A549 (cell line): ENCODE results near the gene PRR23E. TPM values are rescaled to one million over a fixed set of nuclear protein-coding genes. Genes with fewer than 3 reads are reported as not detected.

Source experiments
- ATAC-seq, 2 experiments: fragments of 200-7000 bp in 1 of 2; fragments of >200 bp in 1 of 2; cut with Nextera tagmentation in 1 of 2; cut with Tn5 transposase in 1 of 2; 3 replicates each; pipeline versions ENCODE4 v1.8.0 to v1.9.1; 2018 to 2020; ENCODE audit warnings: mild to moderate bottlenecking in 1 of 2, moderate library complexity in 1 of 2
- CTCF ChIA-PET: fragments of 300-600 bp; sonication (Branson Sonifier 250); formaldehyde crosslinking; extraction: SDS; loops from one replicate; lab custom pipeline; 2021; ENCODE audit warnings: antibody characterized with exemption, inconsistent platforms; lab: Yijun Ruan, JAX
- POLR2A ChIA-PET: fragments of 350-600 bp; formaldehyde crosslinking; extraction: SDS; loops from one replicate; lab custom pipeline; 2021; ENCODE audit warnings: antibody characterized with exemption, inconsistent platforms; lab: Yijun Ruan, JAX
- DNase-seq, 2 experiments: peaks; one replicate each; pipeline versions ENCODE4 v3.0.0 to v3.0.0-alpha.2; 2011 to 2016; ENCODE audit warnings: low read depth in 1 of 2, low spot score in 1 of 2
- FAIRE-seq: peaks from 2 replicates; lab custom pipeline; 2011; peaks lifted over from hg19 to GRCh38; lab: Jason Lieb, UNC
- H3K27ac ChIP-seq, 2 experiments: fragments of >200 bp; sonication (Bioruptor Twin); formaldehyde crosslinking; 3 replicates each; pipeline ENCODE4 v1.5.1; 2016 to 2017
- H3K4me1 ChIP-seq: fragments of >200 bp; sonication (Bioruptor Twin); formaldehyde crosslinking; 3 replicates; pipeline ENCODE4 v1.6.1; 2016
- H3K4me2 ChIP-seq: fragments of >200 bp; sonication (Bioruptor Twin); formaldehyde crosslinking; 3 replicates; pipeline ENCODE4 v1.6.1; 2016
- H3K4me3 ChIP-seq: fragments of >200 bp; sonication (Bioruptor Twin); formaldehyde crosslinking; 3 replicates; pipeline ENCODE4 v1.5.1; 2016
- H3K9me3 ChIP-seq: fragments of >200 bp; sonication (Bioruptor Twin); formaldehyde crosslinking; 3 replicates; pipeline ENCODE4 v1.6.1; 2016
- ATOH8 ChIP-seq: fragments of 250-450 bp; sonication (Bioruptor Pico); IDR thresholded peaks from 2 replicates; pipeline ENCODE4 v1.5.0; 2020; ENCODE audit warnings: low read depth, mild to moderate bottlenecking, moderate library complexity
- BCL3 ChIP-seq: fragments of >200 bp; sonication (Bioruptor Twin); formaldehyde crosslinking; IDR thresholded peaks from 3 replicates; pipeline ENCODE4 v1.6.1; 2016
- CHD2 ChIP-seq: fragments of 150-350 bp; IDR thresholded peaks from 2 replicates; pipeline ENCODE4 v1.6.1; 2014; ENCODE audit warnings: low read length; ENCODE audit not compliant: partially characterized antibody
- CTCF ChIP-seq: fragments of >200 bp; sonication (Bioruptor Twin); formaldehyde crosslinking; IDR thresholded peaks from 3 replicates; pipeline ENCODE4 v1.5.1; 2016
- EP300 ChIP-seq, 2 experiments: fragments of >200 bp; sonication (Bioruptor Twin); formaldehyde crosslinking; IDR thresholded peaks; 2 replicates in 1 of 2; 3 replicates in 1 of 2; pipeline ENCODE4 v1.6.1; 2016 to 2017
- ESRRA ChIP-seq: fragments of 150-350 bp; IDR thresholded peaks from 2 replicates; pipeline ENCODE4 v1.6.1; 2014; ENCODE audit warnings: mild to moderate bottlenecking, low read length, borderline replicate concordance
- GATA3 ChIP-seq: IDR thresholded peaks from 2 replicates; pipeline ENCODE4 v1.6.1; 2012; ENCODE audit warnings: borderline replicate concordance
- HDAC2 ChIP-seq: fragments of 200-600 bp; sonication (generic); IDR thresholded peaks from 2 replicates; pipeline ENCODE4 v1.6.1; 2016
- HES2 ChIP-seq: fragments of >200 bp; sonication (Bioruptor Twin); formaldehyde crosslinking; IDR thresholded peaks from 2 replicates; pipeline ENCODE4 v1.6.1; 2016
- HEYL ChIP-seq: fragments of 250-450 bp; sonication (Bioruptor Pico); IDR thresholded peaks from 2 replicates; pipeline ENCODE4 v1.8.0; 2021; ENCODE audit warnings: mild to moderate bottlenecking, moderate library complexity
- HOXB13 ChIP-seq: fragments of 250-450 bp; sonication (Bioruptor Pico); IDR thresholded peaks from 2 replicates; pipeline ENCODE4 v1.5.0; 2020; ENCODE audit warnings: low read depth, mild to moderate bottlenecking, moderate library complexity
- JUN ChIP-seq, 2 experiments: fragments of >200 bp; sonication (Bioruptor Twin); formaldehyde crosslinking; IDR thresholded peaks; 2 replicates in 1 of 2; 3 replicates in 1 of 2; pipeline ENCODE4 v1.6.1; 2016 to 2017
- KDM1A ChIP-seq: fragments of 200-600 bp; sonication (generic); IDR thresholded peaks from 2 replicates; pipeline ENCODE4 v1.6.1; 2016; ENCODE audit warnings: low read depth, mild to moderate bottlenecking
- MAZ ChIP-seq: fragments of 150-350 bp; IDR thresholded peaks from 2 replicates; pipeline ENCODE4 v1.6.1; 2014; ENCODE audit warnings: antibody characterized with exemption, low read depth, low read length, borderline replicate concordance
- MYC ChIP-seq: IDR thresholded peaks from 2 replicates; pipeline ENCODE4 v1.6.1; 2012; ENCODE audit warnings: mild to moderate bottlenecking, inconsistent platforms, low read length, improper control_type of control experiment, borderline replicate concordance
- RAD21 ChIP-seq, 2 experiments: fragments of >200 bp in 1 of 2; sonication (Bioruptor Twin) in 1 of 2; formaldehyde crosslinking in 1 of 2; IDR thresholded peaks in 1 of 2; conservative IDR thresholded peaks in 1 of 2; 2 replicates in 1 of 2; 3 replicates in 1 of 2; pipeline ENCODE4 v1.6.1; 2012 to 2018; ENCODE audit warnings: inconsistent platforms in 1 of 2
- RARB ChIP-seq: fragments of 250-450 bp; sonication (Bioruptor Pico); IDR thresholded peaks from 2 replicates; pipeline ENCODE4 v1.8.0; 2021; ENCODE audit warnings: mild to moderate bottlenecking, moderate library complexity
- RCOR1 ChIP-seq: fragments of 150-350 bp; IDR thresholded peaks from 2 replicates; pipeline ENCODE4 v1.6.1; 2014; ENCODE audit warnings: antibody characterized with exemption, low read length, low read depth
- RFX5 ChIP-seq: fragments of 450-650 bp; IDR thresholded peaks from 2 replicates; pipeline ENCODE4 v1.7.1; 2014; ENCODE audit warnings: antibody characterized with exemption, mild to moderate bottlenecking, moderate library complexity
- SMC3 ChIP-seq: fragments of >200 bp; sonication (Bioruptor Twin); formaldehyde crosslinking; IDR thresholded peaks from 3 replicates; pipeline ENCODE4 v1.6.1; 2018; ENCODE audit warnings: inconsistent platforms
- TFCP2L1 ChIP-seq: fragments of 250-450 bp; sonication (Bioruptor Pico); IDR thresholded peaks from 2 replicates; pipeline ENCODE4 v1.5.0; 2021; ENCODE audit warnings: mild to moderate bottlenecking
- TP53 ChIP-seq: fragments of 250-450 bp; sonication (Bioruptor Pico); IDR thresholded peaks from 2 replicates; pipeline ENCODE4 v1.5.0; 2021; ENCODE audit warnings: mild to moderate bottlenecking, moderate library complexity
- WGBS: methylation state at CpG from one replicate; pipeline ENCODE4 v1.1.6; 2017; ENCODE audit errors: missing lambda C conversion rate; 5-methylcytosine and 5-hydroxymethylcytosine counted together
- polyA plus RNA-seq, 4 experiments: library from polyadenylated mRNA; depleted of rRNA in 3 of 4; stranded (reverse); fragments of >200 nt; fragmentation: RNase III in 1 of 4; extraction: RNeasy Plus Mini Kit Qiagen cat#74134 plus additional on column Dnase treatment in 1 of 4; gene quantifications; 2 replicates in 3 of 4; 3 replicates in 1 of 4; pipeline ENCODE4 v1.2.3, GENCODE V29; 2011 to 2017

Gene PRR23E
- polyA plus RNA-seq, 2 of the 4 experiments (the other 2 are of a cell fraction), result not detected

- FAIRE-seq (no peak), ATAC-seq (no peak)
- peaks cover 4% of the 10 kb centered on the region; the same call in 1 of the 3 replicates for H3K4me1 ChIP-seq
- POLR2A ChIA-PET, result no interaction called here
- CTCF ChIA-PET, result no interaction called here
- H3K4me2 ChIP-seq, result no peak overlapping the region
- H3K27ac ChIP-seq, result no peak overlapping the region
- H3K9me3 ChIP-seq, result no peaks in the 10 kb centered on the region
- WGBS, result 40% methylated on average over 8 of the region's 8 CpGs
- no peak for TF ChIP-seq HES2
- no peak for TF ChIP-seq HEYL
- no peak for TF ChIP-seq RCOR1
- TF ChIP-seq BCL3, result no peak
- TF ChIP-seq KDM1A, result no peak
- no peak for TF ChIP-seq TP53 (CRISPR knock-in tag)
- no peak for TF ChIP-seq CHD2
- no peak for TF ChIP-seq ESRRA
- TF ChIP-seq MYC, result no peak
- TF ChIP-seq JUN (IDR thresholded peaks at IDR 0.05), result no peak
- TF ChIP-seq RAD21 (conservative IDR thresholded peaks at IDR 0.05 in 1 of 2, IDR thresholded peaks at IDR 0.05 in 1 of 2), result no peak
- no peak for TF ChIP-seq HDAC2
- TF ChIP-seq RARB (CRISPR knock-in tag), result no peak
- no peak for TF ChIP-seq GATA3
- TF ChIP-seq RFX5, result no peak
- TF ChIP-seq MAZ, result no peak
- no peak for TF ChIP-seq EP300 (IDR thresholded peaks at IDR 0.05)
- no peak for TF ChIP-seq TFCP2L1 (CRISPR knock-in tag)
- TF ChIP-seq, all 56 proteins: peak for 0
- no peak for DNase-seq
- H3K4me3 ChIP-seq, result no peak overlapping the region
Observed at GRCh38 chr3:127215714-127216414, 22.9 kb downstream of the PRR23E start.

GRCh38 chr3:127216415-127217261 lies 23.7 kb downstream of the PRR23E start:
- 54% methylated on average over 16 of the region's 16 CpGs for WGBS
- ATAC-seq, result no peak
- H3K4me2 ChIP-seq, result no peak overlapping the region

More at GRCh38 chr3:127216415-127217261, 23.7 kb downstream of the PRR23E start:
- no peak overlapping the region for H3K27ac ChIP-seq
- DNase-seq (no peak), FAIRE-seq (no peak)
- TF ChIP-seq CTCF, result no peak
- TF ChIP-seq HOXB13 (CRISPR knock-in tag), result no peak
- TF ChIP-seq SMC3, result no peak
- no peak for TF ChIP-seq ATOH8
- H3K4me3 ChIP-seq, result no peak overlapping the region
- ChIA-PET POLR2A (no interaction called here), CTCF (interaction anchor here (0.7 to 1.6 kb wide), 2 partner anchors 12 to 37 kb away, joined by 3 to 4 read pairs; no protein-coding TSS in a partner anchor)
- no peaks in the 10 kb centered on the region for H3K9me3 ChIP-seq
- H3K4me1 ChIP-seq, result peaks cover 4% of the 10 kb centered on the region; the same call in 1 of the 3 replicates
